ENCODE data around the gene RASSF6.
"Not testable (repeated sequence)": the region's sequence is repeated elsewhere in the genome, so short reads cannot be mapped to it uniquely, and the experiment has no call there.

The RASSF6 gene

GRCh38 chr4:73648478-73648877, 28.2 kb upstream of the RASSF6 start:
- TF ChIP-seq TAF1 (IDR thresholded peaks at IDR 0.05; ENCODE audit: borderline replicate concordance, low read depth, low read length) (no peak), POLR2A (IDR thresholded peaks at IDR 0.05; ENCODE audit: low read depth, low read length) (no peak), POLR2AphosphoS5 (IDR thresholded peaks at IDR 0.05; ENCODE audit: low read depth, low read length) (no peak)
- FAIRE-seq (no peak), DNase-seq (ENCODE audit: insufficient read length) (no peak)

GRCh38 chr4:73646117-73646516, 25.9 kb upstream of the RASSF6 start:
- DNase-seq (ENCODE audit: insufficient read length) (no peak), FAIRE-seq (no peak)
- TF ChIP-seq TAF1 (IDR thresholded peaks at IDR 0.05; ENCODE audit: borderline replicate concordance, low read depth, low read length): no peak

- FAIRE-seq (peak; percentile 14), DNase-seq (ENCODE audit: insufficient read length) (no peak)
- TF ChIP-seq TAF1 (IDR thresholded peaks at IDR 0.05; ENCODE audit: borderline replicate concordance, low read depth, low read length) (no peak), POLR2AphosphoS5 (IDR thresholded peaks at IDR 0.05; ENCODE audit: low read depth, low read length) (no peak), POLR2A (IDR thresholded peaks at IDR 0.05; ENCODE audit: low read depth, low read length) (no peak)
Observed at GRCh38 chr4:73631565-73632226, 11.5 kb upstream of the RASSF6 start.

- not testable (repeated sequence) for DNase-seq (ENCODE audit: insufficient read length); FAIRE-seq
Observed at GRCh38 chr4:73628834-73629233, 8.6 kb upstream of the RASSF6 start.

- FAIRE-seq: no peak
- TF ChIP-seq POLR2AphosphoS5 (IDR thresholded peaks at IDR 0.05; ENCODE audit: low read depth, low read length) (no peak), POLR2A (IDR thresholded peaks at IDR 0.05; ENCODE audit: low read depth, low read length) (no peak), TAF1 (IDR thresholded peaks at IDR 0.05; ENCODE audit: borderline replicate concordance, low read depth, low read length) (no peak)
- no peak for DNase-seq (ENCODE audit: insufficient read length)
Observed at GRCh38 chr4:73621357-73621756, 1.1 kb upstream of the RASSF6 start.

- no peak for TF ChIP-seq POLR2AphosphoS5 (IDR thresholded peaks at IDR 0.05; ENCODE audit: low read depth, low read length)
- no peak for TF ChIP-seq TAF1 (IDR thresholded peaks at IDR 0.05; ENCODE audit: borderline replicate concordance, low read depth, low read length)
- TF ChIP-seq POLR2A (IDR thresholded peaks at IDR 0.05; ENCODE audit: low read depth, low read length): no peak
- DNase-seq (ENCODE audit: insufficient read length) (no peak), FAIRE-seq (no peak)
Observed at GRCh38 chr4:73619346-73619745, 890 bp downstream of the RASSF6 start.

- FAIRE-seq (peak; percentile 73), DNase-seq (ENCODE audit: insufficient read length) (no peak)
- TF ChIP-seq POLR2AphosphoS5 (IDR thresholded peaks at IDR 0.05; ENCODE audit: low read depth, low read length): no peak
- no peak for TF ChIP-seq TAF1 (IDR thresholded peaks at IDR 0.05; ENCODE audit: borderline replicate concordance, low read depth, low read length)
- TF ChIP-seq POLR2A (IDR thresholded peaks at IDR 0.05; ENCODE audit: low read depth, low read length): no peak
Observed at GRCh38 chr4:73617256-73617655, 3.0 kb downstream of the RASSF6 start.

- no peak for DNase-seq (ENCODE audit: insufficient read length)
- peak; percentile 17 for FAIRE-seq
Observed at GRCh38 chr4:73615613-73616012, 4.6 kb downstream of the RASSF6 start.

GRCh38 chr4:73614311-73614867, 5.8 kb downstream of the RASSF6 start:
- no peak for DNase-seq (ENCODE audit: insufficient read length)
- TF ChIP-seq POLR2AphosphoS5 (IDR thresholded peaks at IDR 0.05; ENCODE audit: low read depth, low read length): no peak
- TF ChIP-seq TAF1 (IDR thresholded peaks at IDR 0.05; ENCODE audit: borderline replicate concordance, low read depth, low read length): no peak
- no peak for TF ChIP-seq POLR2A (IDR thresholded peaks at IDR 0.05; ENCODE audit: low read depth, low read length)
- no peak for FAIRE-seq

More at GRCh38 chr4:73615613-73616012, 4.6 kb downstream of the RASSF6 start:
- TF ChIP-seq TAF1 (IDR thresholded peaks at IDR 0.05; ENCODE audit: borderline replicate concordance, low read depth, low read length) (no peak), POLR2A (IDR thresholded peaks at IDR 0.05; ENCODE audit: low read depth, low read length) (no peak), POLR2AphosphoS5 (IDR thresholded peaks at IDR 0.05; ENCODE audit: low read depth, low read length) (no peak)

- DNase-seq (ENCODE audit: insufficient read length) (no peak), FAIRE-seq (no peak)
- TF ChIP-seq POLR2A (IDR thresholded peaks at IDR 0.05; ENCODE audit: low read depth, low read length): no peak
- no peak for TF ChIP-seq TAF1 (IDR thresholded peaks at IDR 0.05; ENCODE audit: borderline replicate concordance, low read depth, low read length)
- TF ChIP-seq POLR2AphosphoS5 (IDR thresholded peaks at IDR 0.05; ENCODE audit: low read depth, low read length): no peak
Observed at GRCh38 chr4:73613130-73613529, 7.1 kb downstream of the RASSF6 start.

- TF ChIP-seq POLR2A (IDR thresholded peaks at IDR 0.05; ENCODE audit: low read depth, low read length) (no peak), TAF1 (IDR thresholded peaks at IDR 0.05; ENCODE audit: borderline replicate concordance, low read depth, low read length) (no peak), POLR2AphosphoS5 (IDR thresholded peaks at IDR 0.05; ENCODE audit: low read depth, low read length) (no peak)
- FAIRE-seq: no peak
Observed at GRCh38 chr4:73612032-73612431, 8.2 kb downstream of the RASSF6 start.

GRCh38 chr4:73609706-73610105, 10.5 kb downstream of the RASSF6 start:
- no peak for DNase-seq (ENCODE audit: insufficient read length)
- TF ChIP-seq TAF1 (IDR thresholded peaks at IDR 0.05; ENCODE audit: borderline replicate concordance, low read depth, low read length) (no peak), POLR2A (IDR thresholded peaks at IDR 0.05; ENCODE audit: low read depth, low read length) (no peak), POLR2AphosphoS5 (IDR thresholded peaks at IDR 0.05; ENCODE audit: low read depth, low read length) (no peak)
- FAIRE-seq: peak; percentile 50

More at GRCh38 chr4:73612032-73612431, 8.2 kb downstream of the RASSF6 start:
- DNase-seq (ENCODE audit: insufficient read length): no peak
